ENCODE results near the gene PEF1.
A peak's percentile ranks its signal among the peaks of the same experiment; 100 is the strongest.

Gene PEF1

DNA sequence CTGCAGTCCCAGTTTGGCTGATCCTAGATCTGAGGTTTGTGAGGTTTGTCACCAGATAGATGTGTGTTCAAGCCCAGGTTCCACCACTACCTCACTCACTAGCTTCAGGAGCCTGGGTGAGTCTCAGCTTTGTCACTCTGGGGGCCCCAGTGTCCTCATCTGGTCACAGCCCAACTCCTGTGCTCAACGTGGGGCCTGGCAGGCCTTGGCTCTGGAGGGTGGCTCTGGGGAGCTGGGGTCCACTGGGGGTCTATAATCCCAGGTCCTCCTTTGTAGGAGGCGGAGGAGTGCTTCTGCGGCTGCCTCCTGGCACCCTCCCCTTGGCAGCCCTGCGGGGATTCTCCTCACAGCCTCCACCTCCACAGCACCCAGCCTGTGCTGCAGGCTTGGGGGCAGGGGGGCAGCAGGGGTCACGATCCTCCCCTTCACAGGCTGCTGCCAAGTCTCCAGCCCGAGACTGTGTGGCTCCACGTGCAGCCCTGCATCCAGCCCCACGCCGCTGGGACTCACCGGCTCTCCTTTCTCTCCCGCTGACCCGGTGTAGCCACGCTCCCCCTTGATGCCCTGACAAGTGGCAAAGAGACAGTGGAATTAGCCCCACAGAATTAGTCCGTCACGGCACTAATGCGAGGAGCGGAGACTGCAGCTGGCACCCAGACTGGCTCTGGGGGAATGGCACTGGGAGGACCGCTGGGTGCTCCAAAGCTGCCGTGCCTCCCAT, 22.5 kb upstream of the PEF1 start:
- FAIRE-seq: no peak
- no peak for TF ChIP-seq POLR2A (IDR thresholded peaks at IDR 0.05; ENCODE audit: low read depth, low read length)
- no peak for DNase-seq (ENCODE audit: insufficient read length, low spot score)

DNA sequence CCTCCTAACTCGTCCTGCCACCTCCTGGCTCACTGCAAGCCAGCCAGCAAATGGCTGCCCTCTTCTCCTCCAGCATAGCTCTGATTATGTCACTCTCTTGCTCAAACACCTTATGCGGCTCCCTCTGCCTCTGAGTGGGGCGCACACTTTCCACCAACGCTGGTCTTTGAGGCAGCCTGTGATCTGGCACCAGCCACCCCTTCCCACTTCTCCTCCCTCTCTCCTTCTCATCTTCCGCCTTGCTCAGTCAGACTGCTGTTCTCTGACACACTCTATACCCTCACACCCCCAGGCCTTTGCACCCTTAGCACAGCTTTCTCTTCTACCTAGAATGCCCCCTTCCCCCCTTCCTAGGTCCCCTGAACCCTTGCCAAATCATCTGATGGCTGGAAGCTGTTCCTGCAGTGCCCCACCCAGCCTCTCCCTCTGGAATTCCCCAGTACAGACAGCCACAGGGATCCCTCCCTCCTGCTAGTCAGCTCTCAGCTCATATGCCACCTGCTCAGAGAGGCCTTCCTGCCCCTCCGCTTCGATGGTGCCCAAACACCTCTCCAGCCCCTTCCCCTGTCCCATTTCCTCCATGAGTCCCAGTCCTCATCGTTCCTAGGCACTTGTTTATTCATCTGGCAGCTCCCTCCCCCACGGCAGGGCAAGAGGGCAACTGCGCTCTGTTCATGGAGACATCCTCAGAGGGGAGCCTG, 21.7 kb upstream of the PEF1 start:
- TF ChIP-seq POLR2A (IDR thresholded peaks at IDR 0.05; ENCODE audit: low read depth, low read length): no peak
- DNase-seq (ENCODE audit: insufficient read length, low spot score) (peak; percentile 50), FAIRE-seq (peak; percentile 77)

DNA sequence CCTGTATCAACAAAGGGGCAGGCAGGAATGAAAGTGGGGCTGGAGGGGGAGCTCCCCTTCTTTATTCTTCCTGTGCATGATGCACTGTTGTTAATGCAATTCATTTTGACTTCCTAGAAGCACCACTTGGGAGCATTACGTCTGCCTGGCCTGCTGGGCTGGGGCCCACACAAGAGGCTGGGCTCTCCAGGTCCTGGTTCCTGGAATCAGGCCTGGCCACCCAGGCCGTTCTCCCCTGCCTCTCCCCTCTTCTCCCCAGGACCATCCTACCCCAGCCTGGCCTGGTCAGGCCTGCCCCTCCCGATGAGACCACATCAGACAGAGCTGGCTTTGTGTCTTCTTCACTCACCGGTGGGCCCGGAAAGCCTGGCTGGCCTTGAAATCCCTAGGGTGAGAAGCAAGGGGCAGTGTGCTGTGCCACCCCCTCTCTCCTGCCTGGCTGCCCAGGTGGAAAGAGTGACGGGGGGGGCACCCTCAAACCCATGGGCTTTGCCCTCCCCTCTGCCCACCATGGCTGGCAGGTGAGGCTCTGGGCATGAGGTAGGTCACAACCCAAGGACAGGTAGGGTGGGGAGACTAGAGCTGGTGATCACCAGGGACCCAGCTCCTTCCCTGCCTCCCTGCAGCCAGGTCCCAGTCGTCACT, 20.7 kb upstream of the PEF1 start:
- DNase-seq (ENCODE audit: insufficient read length, low spot score): no peak
- no peak for TF ChIP-seq POLR2A (IDR thresholded peaks at IDR 0.05; ENCODE audit: low read depth, low read length)
- no peak for FAIRE-seq

DNA sequence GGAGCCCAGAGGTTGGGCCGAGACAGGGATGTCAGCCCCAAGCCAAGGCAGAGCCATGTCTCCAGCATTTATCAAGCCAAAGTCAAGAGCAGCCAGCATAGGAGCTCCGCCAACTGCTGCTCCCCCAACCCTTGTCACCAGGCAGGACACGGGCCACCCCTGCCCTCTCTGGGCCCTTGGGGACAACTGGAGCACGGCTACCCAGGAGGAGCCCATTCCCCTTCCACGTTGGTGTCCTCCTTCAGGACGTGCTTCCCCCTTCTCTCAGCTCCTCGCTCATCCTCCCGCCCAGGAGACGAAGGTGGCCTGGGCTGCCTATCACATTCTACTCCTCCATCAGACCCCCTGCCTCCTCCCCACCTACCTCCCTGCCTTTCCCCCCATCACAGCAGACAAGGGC, 19.9 kb upstream of the PEF1 start:
- FAIRE-seq: no peak
- TF ChIP-seq POLR2A (IDR thresholded peaks at IDR 0.05; ENCODE audit: low read depth, low read length): no peak
- no peak for DNase-seq (ENCODE audit: insufficient read length, low spot score)

DNA sequence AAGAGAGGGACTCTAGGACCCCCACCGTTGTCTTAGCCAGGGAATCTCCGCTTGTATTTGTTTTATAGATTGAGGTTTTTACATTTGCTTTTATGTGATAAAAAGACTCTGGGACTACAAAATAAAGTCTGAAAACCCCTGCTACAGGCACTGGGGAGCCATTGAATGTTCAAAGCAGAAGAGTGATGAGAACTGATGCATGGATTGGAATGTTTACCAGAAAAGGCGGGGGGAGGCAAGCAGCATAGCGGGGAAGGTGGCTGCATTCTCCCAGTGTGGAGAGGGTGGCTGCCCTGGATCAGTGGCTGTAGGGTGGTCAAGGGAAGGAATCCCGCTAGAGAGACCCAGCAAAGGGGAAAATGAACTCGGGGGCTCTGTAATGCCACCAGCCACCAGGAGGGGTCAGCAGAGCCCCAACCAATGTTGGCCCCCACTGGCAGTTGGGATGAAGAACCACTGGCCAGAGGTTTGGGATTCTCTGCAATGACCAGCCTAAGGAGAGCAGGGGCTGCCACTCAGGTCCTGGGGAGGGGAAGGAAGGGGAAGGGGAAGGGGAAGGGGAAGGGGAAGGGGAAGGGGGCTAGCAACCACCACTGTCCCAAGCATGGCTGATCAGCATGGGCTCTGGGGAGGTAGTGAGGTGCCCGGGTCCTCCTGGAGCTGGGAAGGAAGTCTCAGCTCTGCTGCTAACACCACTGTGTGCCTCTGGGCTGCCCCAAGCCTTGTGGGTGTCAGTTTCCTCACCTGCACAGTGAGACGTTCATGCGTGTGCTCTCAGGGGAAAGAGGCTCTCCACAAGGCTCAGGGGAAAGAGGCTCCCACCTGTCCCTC, 19.2 kb upstream of the PEF1 start:
- DNase-seq (ENCODE audit: insufficient read length, low spot score): peak; percentile 77
- FAIRE-seq: no peak
- TF ChIP-seq POLR2A (IDR thresholded peaks at IDR 0.05; ENCODE audit: low read depth, low read length): no peak

DNA sequence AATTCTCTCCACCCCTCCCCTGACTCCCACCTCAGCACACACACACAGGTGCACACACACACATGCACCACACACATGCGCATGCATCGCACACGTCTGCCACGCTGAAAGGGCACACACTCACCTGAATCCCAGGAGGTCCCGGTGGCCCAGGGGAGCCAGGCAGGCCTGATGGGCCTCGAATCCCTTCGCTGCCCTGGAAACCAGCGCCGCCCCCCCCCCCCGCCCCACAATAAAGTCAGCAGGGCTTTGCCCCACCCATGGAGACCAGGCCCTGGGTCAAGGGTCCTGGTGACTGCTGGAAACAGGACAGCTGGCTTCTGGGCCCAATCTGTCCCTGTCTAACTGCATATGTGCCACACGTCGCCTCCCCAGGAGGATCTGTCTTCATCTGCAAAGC, 17.8 kb upstream of the PEF1 start:
- no peak for TF ChIP-seq POLR2A (IDR thresholded peaks at IDR 0.05; ENCODE audit: low read depth, low read length)
- no peak for FAIRE-seq
- DNase-seq (ENCODE audit: insufficient read length, low spot score): no peak

DNA sequence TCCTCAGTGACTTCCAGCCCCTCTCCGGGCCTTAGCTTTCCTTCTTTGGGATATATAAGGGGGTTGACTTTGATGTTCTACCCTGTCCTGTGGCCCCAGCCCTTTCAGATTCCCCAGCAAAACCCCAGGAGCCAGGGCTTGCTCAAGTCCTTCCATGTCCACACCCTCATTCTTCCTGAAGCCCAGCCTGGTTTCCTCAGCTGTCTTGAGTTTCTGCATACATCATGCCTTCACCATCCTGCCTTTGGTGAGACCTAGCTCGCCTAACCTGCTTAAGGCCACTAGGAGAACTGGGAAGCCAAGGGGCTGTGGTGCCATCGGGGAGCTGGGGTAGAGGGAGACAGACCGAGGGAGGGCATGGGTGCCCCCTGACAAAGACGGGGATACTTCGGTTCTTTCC, 17.2 kb upstream of the PEF1 start:
- TF ChIP-seq POLR2A (IDR thresholded peaks at IDR 0.05; ENCODE audit: low read depth, low read length): no peak
- no peak for FAIRE-seq
- DNase-seq (ENCODE audit: insufficient read length, low spot score): no peak

DNA sequence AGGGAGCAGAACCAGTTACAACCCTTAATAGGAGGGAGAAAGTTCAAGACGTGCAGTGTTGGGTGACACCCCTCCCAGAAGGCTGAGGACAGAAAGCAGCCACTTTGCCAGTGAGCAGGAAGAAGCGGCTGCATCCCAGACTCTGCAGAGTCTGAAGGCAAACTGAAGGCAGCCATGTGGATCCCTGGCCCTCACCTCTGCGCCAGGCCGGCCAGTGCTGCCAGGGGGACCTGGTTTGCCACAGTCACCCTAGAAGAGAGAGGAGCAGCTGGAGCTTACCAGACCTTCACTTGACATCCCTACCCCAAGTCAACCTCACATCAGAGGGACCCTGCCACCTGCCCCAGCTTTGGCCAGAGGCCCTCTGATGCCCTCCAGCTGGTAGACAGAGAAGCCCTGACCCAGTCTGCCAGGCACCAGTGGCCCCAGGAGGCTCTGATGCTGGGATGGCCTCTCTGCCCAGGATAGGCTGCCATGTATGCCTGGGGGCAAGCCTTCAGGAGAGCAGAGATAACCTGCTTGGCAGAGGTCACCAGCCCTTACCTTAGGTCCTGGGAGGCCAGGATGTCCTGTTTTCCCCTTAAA, 16.3 kb upstream of the PEF1 start:
- FAIRE-seq (no peak), DNase-seq (ENCODE audit: insufficient read length, low spot score) (no peak)
- TF ChIP-seq POLR2A (IDR thresholded peaks at IDR 0.05; ENCODE audit: low read depth, low read length): no peak

DNA sequence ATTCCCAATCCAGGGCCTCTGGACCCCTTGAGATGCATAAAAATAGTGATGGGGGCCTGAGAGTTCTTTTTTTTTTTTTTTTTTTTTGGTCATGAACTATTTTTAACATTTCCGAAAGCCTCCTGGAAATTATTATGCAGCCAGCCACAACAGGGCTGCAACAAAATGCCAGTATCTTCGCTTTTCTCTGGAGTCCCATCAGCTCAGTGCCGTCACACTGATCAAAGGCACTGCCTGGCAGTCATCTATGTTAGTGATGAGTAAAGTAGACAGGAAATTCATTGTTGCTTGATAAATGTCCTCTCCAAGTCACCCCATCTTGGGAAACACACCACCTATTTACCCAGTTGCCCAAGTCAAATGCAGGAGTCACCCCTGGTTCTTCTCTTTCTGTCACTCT, 15.2 kb upstream of the PEF1 start:
- no peak for TF ChIP-seq POLR2A (IDR thresholded peaks at IDR 0.05; ENCODE audit: low read depth, low read length)
- DNase-seq (ENCODE audit: insufficient read length, low spot score) (no peak), FAIRE-seq (no peak)

DNA sequence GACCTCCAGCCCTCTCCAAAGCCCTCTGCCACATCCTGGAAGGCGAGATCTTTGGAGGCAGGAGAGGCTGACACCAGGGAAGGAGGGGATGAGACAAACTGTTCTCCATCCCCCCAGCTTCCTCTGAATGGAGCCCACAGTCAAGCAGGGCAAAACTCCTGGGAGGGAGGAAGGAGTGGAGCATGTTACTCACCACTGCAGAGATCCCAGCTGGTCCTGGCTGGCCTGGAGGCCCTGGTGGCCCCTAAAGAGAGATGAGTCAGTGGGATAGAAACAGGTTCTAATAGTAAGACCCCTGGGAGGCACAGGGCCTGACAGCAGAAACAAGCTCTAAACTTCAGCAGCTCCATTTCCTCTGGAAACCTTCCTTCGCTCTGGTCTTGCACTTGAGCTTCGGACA, 14.0 kb upstream of the PEF1 start:
- FAIRE-seq (no peak), DNase-seq (ENCODE audit: insufficient read length, low spot score) (no peak)
- no peak for TF ChIP-seq POLR2A (IDR thresholded peaks at IDR 0.05; ENCODE audit: low read depth, low read length)

DNA sequence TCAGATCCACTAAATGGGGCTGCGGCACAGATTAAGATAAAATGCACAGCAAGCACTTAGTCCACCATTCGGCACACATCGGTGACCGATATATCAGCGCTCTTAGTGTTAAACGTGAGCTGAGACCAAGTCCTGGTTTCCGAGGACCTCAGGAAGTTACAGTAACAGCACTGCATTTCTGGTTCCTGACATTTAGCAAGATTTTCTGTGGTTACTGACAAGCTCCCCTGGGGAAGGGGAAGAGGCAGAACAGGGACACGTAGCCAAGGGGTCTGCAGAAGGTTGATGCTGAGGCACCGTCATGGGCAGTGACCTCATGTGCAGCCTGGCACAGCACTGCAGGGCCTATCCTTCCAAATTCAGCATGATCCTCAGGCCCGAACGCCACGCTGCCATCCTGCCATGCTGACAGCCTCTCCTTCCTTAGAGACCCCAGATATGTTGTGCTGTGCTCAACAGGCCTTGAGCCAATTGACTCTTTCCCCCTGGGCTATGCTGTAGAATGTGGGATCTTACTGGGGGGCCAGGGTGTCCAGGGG, 13.4 kb upstream of the PEF1 start:
- FAIRE-seq (no peak), DNase-seq (ENCODE audit: insufficient read length, low spot score) (no peak)
- TF ChIP-seq POLR2A (IDR thresholded peaks at IDR 0.05; ENCODE audit: low read depth, low read length): no peak

DNA sequence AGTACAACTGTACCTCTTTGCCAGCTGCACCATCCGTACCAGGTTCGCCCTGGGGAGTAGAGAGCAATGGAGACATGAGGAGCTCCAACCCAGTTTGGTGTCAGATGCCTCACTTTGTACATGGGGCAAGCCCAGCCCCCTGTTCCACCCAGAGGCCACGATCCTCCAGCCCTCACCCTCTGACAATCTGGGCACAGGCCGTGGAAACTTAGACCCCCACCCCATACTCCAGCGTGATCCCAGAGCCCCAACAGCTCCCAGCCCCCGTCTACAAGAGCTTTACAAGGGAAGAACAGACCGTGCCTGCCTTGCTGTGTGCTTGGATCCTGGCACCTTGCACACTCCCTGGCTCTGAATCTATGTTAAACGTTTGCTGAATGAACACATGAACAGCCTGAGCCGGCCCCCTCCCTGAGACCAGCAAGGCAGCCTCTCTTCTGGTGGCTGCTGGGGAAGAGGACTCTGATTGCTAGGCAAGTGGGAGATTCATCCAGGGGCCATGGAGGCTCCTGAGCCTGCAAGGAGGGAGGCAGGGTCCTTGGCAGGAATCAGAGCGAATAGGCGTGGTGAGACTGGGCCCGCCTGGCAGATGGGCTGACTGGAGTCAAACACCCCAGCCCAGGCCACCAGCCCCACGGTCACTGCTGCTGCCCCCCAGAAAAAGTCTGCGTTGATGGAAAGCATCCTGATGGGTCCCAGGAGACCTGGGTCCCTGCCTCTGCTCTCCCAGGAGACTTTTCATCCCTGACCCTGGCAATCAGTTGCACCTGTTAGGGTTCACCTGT, 12.5 kb upstream of the PEF1 start:
- no peak for TF ChIP-seq POLR2A (IDR thresholded peaks at IDR 0.05; ENCODE audit: low read depth, low read length)
- FAIRE-seq (no peak), DNase-seq (ENCODE audit: insufficient read length, low spot score) (no peak)

DNA sequence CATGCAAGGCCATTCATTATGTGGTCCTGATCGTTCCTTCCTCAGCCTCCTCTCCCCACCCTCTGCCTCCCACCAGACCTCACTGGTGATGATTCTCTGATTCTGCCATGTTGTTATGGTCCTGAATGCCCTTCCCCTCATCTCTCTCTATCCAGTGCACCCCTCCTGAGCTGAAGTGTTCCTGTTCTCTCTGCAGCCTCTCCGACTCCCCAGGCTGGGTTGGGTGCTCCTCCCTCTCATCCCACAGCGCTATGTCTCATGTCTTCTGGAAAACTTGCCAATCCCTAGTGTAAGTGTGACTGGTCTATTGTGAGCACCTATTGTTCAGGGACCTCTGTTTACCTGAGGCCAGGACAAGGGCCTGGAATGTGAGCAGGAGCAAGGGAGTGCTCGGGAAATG, 11.1 kb upstream of the PEF1 start:
- TF ChIP-seq POLR2A (IDR thresholded peaks at IDR 0.05; ENCODE audit: low read depth, low read length): no peak
- DNase-seq (ENCODE audit: insufficient read length, low spot score) (no peak), FAIRE-seq (no peak)
